Thoracic aorta (tissue), 2 donors: ENCODE results near the gene CARD19. TPM values are rescaled to one million over a fixed set of nuclear protein-coding genes. Genes with fewer than 3 reads are reported as not detected.

Experiments
- ATAC-seq: fragments of 150-250 bp; one replicate; pipeline ENCODE4 v1.8.0; 2017; ENCODE audit warnings: low read depth; ENCODE audit not compliant: insufficient number of reproducible peaks, low FRiP score
- DNase-seq: peaks from one replicate; pipeline ENCODE4 v3.0.0-alpha.2; 2020; ENCODE audit warnings: low spot score
- H3K27ac ChIP-seq, 2 donors: fragments of 200-600 bp; sonication (generic); 1 replicate in 1 of 2; 2 replicates in 1 of 2; pipeline ENCODE4 v1.5.1; 2016; ENCODE audit warnings: mild to moderate bottlenecking in 2 of 2, moderate library complexity in 2 of 2
- H3K27me3 ChIP-seq: fragments of 200-600 bp; sonication (generic); replicated peaks from 2 replicates; pipeline ENCODE4 v1.6.0; 2016; ENCODE audit warnings: mild to moderate bottlenecking; ENCODE audit not compliant: insufficient read depth
- H3K36me3 ChIP-seq: fragments of 200-600 bp; sonication (generic); one replicate; pipeline ENCODE4 v1.5.1; 2016
- H3K4me1 ChIP-seq, 2 donors: fragments of 200-600 bp; sonication (generic); 1 replicate in 1 of 2; 2 replicates in 1 of 2; pipeline versions ENCODE4 v1.5.1 to v1.6.0; 2016; ENCODE audit warnings: low read depth in 2 of 2, mild to moderate bottlenecking in 1 of 2; ENCODE audit not compliant: control insufficient read depth in 1 of 2
- H3K4me3 ChIP-seq: fragments of 200-600 bp; sonication (generic); 2 replicates; pipeline ENCODE4 v1.5.1; 2016; ENCODE audit warnings: mild to moderate bottlenecking
- H3K9me3 ChIP-seq: fragments of 200-600 bp; sonication (generic); 2 replicates; pipeline ENCODE4 v1.5.1; 2016
- CTCF ChIP-seq: fragments of 200-600 bp; sonication (generic); IDR thresholded peaks from one replicate; pipeline ENCODE4 v1.5.1; 2019; ENCODE audit warnings: antibody characterized with exemption
- total RNA-seq, 2 donors: library from RNA; depleted of rRNA; stranded (reverse); fragments of >200 nt; gene quantifications; one replicate each; pipeline versions ENCODE4 v1.1.0 to v1.2.3, GENCODE V29; 2016

The CARD19 gene
- total RNA-seq, 2 donors from 2014 or later: 46.3 to 103 TPM

GRCh38 chr9:93127395-93127911 is 31.4 kb downstream of the CARD19 start:
- peak overlapping the region; percentile 72 to 75 for H3K27ac ChIP-seq
- no peak for ATAC-seq
- H3K4me3 ChIP-seq: peak overlapping the region; percentile 24
- peaks cover 64 to 69% of the 10 kb centered on the region in 2 donors for H3K4me1 ChIP-seq
- TF ChIP-seq CTCF: no peak
- no peaks in the 10 kb centered on the region for H3K9me3 ChIP-seq
- peak; percentile 1 for DNase-seq
- H3K36me3 ChIP-seq: peaks cover 33% of the 10 kb centered on the region
- no peaks in the 10 kb centered on the region for H3K27me3 ChIP-seq

DNA sequence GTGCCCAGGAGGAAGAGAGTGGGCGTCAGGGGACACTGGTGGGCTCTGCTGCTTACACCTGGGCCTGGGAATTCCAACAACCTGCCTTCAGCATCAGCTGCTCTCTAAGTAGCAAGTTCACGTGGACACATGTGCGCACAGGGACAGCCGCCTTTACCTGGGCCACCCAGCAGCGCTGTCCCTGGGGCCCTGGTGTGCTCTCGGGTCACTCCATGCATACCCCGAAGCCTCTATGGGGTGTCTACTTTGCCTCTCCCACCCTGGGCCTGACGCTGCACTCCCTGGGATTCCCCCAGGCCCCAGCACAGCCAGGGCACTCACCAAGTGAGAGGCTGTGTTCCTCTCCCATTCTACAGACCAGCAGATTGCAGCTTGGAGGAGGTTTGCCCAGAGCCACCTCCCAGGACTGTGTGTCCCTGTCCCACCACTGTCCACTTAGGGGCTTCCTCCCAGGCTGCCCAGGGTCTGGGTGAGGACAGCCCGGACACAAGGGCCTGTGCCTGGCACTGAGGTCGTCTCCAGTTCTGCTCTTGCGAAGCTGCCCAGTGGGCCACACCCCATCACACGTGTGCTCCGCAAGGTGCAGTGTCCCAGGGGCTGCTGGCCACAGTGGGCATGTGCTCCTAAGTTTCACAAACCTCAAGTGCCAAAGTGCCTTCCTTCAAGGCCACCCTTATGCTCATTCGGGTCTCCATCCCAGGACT is 32.1 kb downstream of the CARD19 start:
- ATAC-seq: no peak
- peak overlapping the region; percentile 72 to 75 for H3K27ac ChIP-seq

GRCh38 chr9:93128715-93129224 is 32.8 kb downstream of the CARD19 start:
- DNase-seq (peak; percentile 1), ATAC-seq (no peak)
- Histone ChIP-seq H3K27me3 (no peaks in the 10 kb centered on the region), H3K4me1 (peaks cover 65 to 77% of the 10 kb centered on the region in 2 donors), H3K27ac (peak overlapping the region in 1 of 2 donors; percentile 96), H3K36me3 (peaks cover 19% of the 10 kb centered on the region), H3K9me3 (no peaks in the 10 kb centered on the region), H3K4me3 (no peak overlapping the region)
- TF ChIP-seq CTCF: no peak

More for the DNA sequence above, 32.1 kb downstream of the CARD19 start:
- H3K4me1 ChIP-seq: peaks cover 65 to 76% of the 10 kb centered on the region in 2 donors
- H3K9me3 ChIP-seq: no peaks in the 10 kb centered on the region
- peak; percentile 0 for DNase-seq
- no peak overlapping the region for H3K4me3 ChIP-seq
- no peaks in the 10 kb centered on the region for H3K27me3 ChIP-seq
- peaks cover 26% of the 10 kb centered on the region for H3K36me3 ChIP-seq
- TF ChIP-seq CTCF: no peak

DNA sequence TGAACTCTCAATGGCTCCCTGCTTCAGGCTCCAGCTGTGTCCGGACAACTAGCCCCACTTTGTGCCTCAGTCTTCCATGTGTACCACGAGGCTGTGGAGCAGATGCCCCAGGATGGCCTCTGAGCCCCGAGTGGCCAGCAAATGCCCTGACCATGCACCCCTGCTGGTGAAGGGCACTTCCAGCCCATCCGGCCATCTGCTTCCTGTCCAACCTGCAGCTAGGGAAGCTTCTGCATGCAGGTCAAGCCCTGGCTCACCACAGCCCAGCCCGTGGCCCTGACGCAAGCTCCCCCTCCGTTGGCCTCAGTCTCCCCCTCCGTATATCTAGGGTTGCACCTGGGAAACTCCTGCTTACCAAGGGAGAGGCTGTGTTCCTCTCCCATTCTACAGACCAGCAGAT is 33.3 kb downstream of the CARD19 start:
- Histone ChIP-seq H3K27me3 (no peaks in the 10 kb centered on the region), H3K36me3 (peaks cover 14% of the 10 kb centered on the region), H3K4me1 (peaks cover 65 to 77% of the 10 kb centered on the region in 2 donors), H3K4me3 (no peak overlapping the region), H3K27ac (peak overlapping the region; percentile 59 to 96), H3K9me3 (no peaks in the 10 kb centered on the region)
- DNase-seq: peak; percentile 1
- TF ChIP-seq CTCF: no peak
- no peak for ATAC-seq

- Histone ChIP-seq H3K27ac (peak overlapping the region; percentile 59 to 96), H3K4me1 (peaks cover 65 to 83% of the 10 kb centered on the region in 2 donors)
These were observed 33.9 kb downstream of the CARD19 start for GRCh38 chr9:93129691-93130500.

More at GRCh38 chr9:93129691-93130500, 33.9 kb downstream of the CARD19 start:
- no peak for DNase-seq
- no peaks in the 10 kb centered on the region for H3K9me3 ChIP-seq
- no peak for TF ChIP-seq CTCF
- no peaks in the 10 kb centered on the region for H3K27me3 ChIP-seq
- peak overlapping the region; percentile 79 for H3K4me3 ChIP-seq
- no peak for ATAC-seq
- H3K36me3 ChIP-seq: peaks cover 8% of the 10 kb centered on the region
